Coronary artery (tissue), 2 donors: Measurements from ENCODE around the gene CYP1B1.

Experiments used
- DNase-seq: peaks from one replicate; pipeline ENCODE4 v3.0.0-alpha.2; 2017; ENCODE audit warnings: low spot score
- H3K27ac ChIP-seq, 2 donors: fragments of 200-600 bp; sonication (generic); one replicate each; pipeline ENCODE4 v1.5.1; 2016 to 2019
- H3K4me3 ChIP-seq: fragments of 200-600 bp; sonication (generic); 2 replicates; pipeline ENCODE4 v1.5.1; 2016; ENCODE audit warnings: mild to moderate bottlenecking, moderate library complexity
- TF ChIP-seq, protein P1 (sequence below): fragments of 200-600 bp; sonication (generic); IDR thresholded peaks from one replicate; pipeline ENCODE4 v1.5.1; 2019; ENCODE audit warnings: antibody characterized with exemption

The CYP1B1 gene

DNA sequence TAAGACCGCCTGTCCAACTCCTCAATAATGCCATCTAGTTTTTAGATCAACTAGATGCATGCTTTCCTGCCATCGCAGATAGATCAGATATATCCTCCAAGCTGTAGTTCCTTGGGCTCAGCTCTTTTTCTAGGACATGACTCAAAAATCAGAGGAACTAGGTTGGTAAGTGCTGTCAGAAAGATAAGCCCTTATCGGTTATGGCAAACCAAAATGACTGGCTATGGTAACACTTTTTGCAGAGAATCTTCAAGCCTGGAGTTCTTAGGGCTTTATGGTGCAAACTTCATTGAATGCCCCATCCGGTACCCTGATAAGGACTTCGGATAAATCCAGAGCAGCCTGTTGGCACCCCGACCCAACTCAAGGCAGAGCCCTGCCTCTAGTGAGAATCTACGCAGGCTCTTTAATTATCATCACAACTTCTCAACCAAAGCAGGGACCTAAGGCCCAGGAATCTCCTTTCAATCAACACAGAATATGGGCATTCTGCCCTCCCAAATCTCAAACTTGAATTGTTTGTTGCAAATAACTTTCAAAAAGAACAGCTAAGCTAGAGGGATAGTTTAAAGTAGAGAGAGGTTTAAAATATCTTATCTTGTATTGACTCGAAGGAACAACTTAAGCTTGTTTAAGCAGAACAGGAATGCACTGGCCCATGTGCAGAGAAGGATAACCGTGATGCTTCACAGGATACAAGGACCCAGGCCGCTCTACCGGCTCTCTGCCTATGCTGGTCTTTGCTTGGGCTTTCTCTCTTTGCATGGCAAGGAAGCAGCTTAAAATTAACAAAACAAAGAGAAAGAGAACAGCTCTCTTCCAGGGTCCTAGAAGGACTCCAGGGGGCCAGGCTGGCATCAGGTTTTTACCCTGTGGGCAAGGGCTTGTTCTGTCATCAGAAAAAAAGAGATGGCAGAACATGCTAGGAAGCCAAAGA is 3.4 kb upstream of the CYP1B1 start:
- DNase-seq = no peak
- Histone ChIP-seq H3K27ac (no peak overlapping the region), H3K4me3 (no peak overlapping the region)
- TF ChIP-seq, protein P1, sequence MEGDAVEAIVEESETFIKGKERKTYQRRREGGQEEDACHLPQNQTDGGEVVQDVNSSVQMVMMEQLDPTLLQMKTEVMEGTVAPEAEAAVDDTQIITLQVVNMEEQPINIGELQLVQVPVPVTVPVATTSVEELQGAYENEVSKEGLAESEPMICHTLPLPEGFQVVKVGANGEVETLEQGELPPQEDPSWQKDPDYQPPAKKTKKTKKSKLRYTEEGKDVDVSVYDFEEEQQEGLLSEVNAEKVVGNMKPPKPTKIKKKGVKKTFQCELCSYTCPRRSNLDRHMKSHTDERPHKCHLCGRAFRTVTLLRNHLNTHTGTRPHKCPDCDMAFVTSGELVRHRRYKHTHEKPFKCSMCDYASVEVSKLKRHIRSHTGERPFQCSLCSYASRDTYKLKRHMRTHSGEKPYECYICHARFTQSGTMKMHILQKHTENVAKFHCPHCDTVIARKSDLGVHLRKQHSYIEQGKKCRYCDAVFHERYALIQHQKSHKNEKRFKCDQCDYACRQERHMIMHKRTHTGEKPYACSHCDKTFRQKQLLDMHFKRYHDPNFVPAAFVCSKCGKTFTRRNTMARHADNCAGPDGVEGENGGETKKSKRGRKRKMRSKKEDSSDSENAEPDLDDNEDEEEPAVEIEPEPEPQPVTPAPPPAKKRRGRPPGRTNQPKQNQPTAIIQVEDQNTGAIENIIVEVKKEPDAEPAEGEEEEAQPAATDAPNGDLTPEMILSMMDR = no peak

DNA sequence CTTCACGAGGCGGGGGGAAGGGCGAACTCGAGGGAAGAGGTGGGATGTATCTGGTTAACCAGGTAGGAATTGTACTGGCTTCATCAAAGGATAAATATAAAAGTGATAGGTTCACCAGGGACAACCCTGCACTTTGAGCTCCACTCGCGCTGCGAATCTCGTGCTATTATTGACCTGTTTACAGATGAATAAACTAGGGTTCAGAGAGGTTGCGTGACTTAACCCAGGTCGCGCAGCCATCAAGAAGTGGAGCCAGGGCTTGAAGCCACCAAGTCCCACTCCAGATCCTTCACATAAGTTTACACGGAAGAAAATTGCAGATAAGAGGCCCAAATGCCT is 1.4 kb upstream of the CYP1B1 start:
- TF ChIP-seq, protein P1 = no peak
- H3K27ac ChIP-seq = peak overlapping the region; percentile 48 to 85
- DNase-seq = no peak
- H3K4me3 ChIP-seq = peak overlapping the region; percentile 73

DNA sequence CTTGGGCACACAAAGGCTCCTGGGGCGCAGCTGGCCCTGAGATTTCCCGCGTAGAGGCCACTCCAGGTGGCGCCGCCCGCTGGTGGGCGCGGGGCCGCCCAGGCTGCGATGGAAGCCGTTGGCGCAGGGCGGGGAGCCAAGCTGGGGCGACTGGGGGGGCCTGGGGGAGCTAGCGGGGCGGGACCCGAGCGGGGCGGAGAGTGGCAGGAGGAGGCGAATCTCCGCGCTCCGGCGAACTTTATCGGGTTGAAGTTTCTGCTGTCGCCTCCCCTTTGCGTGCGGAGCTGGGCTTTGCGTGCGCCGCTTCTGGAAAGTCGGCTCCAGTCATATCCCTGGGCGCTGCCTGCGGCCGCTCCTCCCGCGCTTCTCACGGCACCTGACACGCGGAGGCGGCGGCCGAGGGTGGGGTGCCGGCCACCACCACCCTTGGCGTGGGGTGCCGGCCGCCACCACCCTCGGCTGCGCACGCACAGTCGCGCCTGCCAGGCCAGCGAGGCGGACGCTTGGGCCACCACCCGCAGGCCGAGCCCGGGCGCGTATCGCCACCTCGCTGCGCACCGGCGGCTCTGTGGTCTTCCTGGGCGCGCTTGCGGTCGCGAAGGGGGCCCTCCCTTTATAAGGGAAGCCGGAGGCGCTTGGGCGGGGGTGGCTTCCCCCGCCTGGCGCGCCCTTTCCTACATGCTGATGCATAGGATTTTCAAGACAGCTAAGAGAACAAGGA is 919 bp upstream of the CYP1B1 start:
- Histone ChIP-seq H3K27ac (peak overlapping the region; percentile 48 to 85), H3K4me3 (peak overlapping the region; percentile 73)
- DNase-seq = no peak
- TF ChIP-seq, protein P1 = no peak

DNA sequence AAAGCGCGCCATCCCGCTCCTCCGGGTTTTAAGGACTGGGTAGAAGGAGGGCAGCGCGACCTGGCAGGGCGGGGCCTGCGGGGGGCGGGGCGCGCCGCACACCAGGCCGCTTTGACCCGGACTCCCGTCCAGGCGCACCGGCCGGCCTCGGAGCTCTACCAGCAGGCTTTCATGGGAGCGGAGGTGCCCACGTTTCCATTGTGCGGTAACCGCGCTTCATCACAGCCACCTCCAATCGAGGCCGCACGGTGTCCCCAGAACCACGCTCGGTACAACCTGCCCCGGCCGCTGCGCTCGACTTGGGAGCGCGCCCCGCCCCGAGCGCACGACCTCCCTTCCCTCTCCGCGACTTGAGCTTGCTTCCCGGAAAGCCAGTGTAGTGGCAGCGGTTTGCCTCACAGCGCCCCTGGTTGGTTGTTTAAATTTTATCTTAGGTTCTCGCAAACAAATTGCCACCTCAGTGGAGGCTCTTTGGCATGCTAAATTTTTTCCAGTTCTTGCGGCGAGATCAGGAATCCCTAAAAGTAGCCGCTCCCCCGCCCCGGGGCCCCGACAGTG is 280 bp upstream of the CYP1B1 start:
- peak; percentile 83 for DNase-seq
- peak overlapping the region; percentile 73 for H3K4me3 ChIP-seq
- TF ChIP-seq, protein P1 = no peak
- peak overlapping the region; percentile 48 to 85 for H3K27ac ChIP-seq

DNA sequence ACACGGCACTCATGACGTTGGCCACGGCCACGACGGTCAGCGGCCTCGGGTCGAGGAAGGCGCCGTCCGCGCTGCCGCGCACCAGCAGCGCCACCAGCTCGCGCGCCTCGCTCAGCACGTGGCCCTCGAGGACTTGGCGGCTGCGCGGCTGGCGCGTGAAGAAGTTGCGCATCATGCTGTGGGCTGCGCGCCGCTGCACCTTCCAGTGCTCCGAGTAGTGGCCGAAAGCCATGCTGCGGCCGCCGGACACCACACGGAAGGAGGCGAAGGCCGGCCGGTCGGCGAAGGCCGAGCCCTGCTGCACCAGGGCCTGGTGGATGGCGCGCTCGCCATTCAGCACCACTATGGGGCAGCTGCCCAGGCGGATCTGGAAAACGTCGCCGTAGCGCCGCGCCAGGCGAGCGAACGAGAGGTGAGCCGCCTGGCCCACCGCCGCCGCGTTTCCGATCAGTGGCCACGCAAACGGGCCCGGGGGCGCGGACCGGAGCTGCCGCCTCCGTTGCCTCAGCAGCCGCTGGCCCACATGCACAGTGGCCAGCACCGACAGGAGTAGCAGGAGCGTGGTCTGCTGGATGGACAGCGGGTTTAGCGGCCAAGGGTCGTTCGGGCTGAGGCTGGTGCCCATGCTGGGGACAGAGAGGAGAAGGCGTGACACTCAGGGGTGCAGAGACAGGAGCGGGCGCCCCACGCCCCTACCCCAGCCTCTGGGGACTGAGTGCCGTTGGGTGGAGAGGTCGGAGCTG is 1.0 kb downstream of the CYP1B1 start:
- DNase-seq = no peak
- Histone ChIP-seq H3K4me3 (peak overlapping the region; percentile 73), H3K27ac (peak overlapping the region; percentile 48 to 85)
- TF ChIP-seq, protein P1 = no peak

DNA sequence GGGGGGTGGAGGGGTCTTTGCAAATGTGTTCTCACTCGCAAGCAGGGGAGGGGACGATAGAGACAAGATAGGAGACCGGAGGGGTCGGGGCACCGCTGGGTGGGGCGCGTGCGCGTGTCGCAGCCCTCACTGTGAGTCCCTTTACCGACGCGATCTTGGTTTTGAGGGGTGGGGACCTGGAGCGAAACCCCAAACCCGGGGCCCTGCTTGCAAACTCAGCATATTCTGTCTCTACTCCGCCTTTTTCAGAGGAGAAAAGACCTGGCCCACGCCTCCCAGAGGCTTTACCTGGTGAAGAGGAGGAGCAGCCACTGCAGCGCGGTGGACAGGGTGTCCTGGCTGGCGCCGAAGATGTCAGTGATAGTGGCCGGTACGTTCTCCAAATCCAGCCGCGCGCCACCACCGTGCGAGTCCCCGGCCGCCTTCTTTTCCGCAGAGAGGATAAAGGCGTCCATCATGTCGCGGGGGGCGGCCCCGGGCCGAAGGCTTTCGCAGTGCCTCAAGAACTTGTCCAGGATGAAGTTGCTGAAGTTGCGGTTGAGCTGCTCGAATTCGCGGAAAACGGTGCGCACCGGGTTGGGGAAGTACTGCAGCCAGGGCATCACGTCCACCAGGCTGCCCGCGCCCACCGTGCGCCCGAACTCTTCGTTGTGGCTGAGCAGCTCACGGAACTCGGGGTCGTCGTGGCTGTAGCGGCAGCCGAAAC is 1.7 kb downstream of the CYP1B1 start:
- H3K27ac ChIP-seq = peak overlapping the region in 1 of 2 donors; percentile 85
- H3K4me3 ChIP-seq = peak overlapping the region; percentile 73
- no peak for DNase-seq
- TF ChIP-seq, protein P1 = no peak
